ENCODE measurements around the gene GPALPP1.

The GPALPP1 gene

GRCh38 chr13:45064889-45065288 is 75.6 kb downstream of the GPALPP1 start:
- no peak overlapping the region for H3K9ac ChIP-seq

GRCh38 chr13:45068036-45069001 is 79.0 kb downstream of the GPALPP1 start:
- TF ChIP-seq Cebpa-rat (IDR thresholded peaks at IDR 0.05) = peak in 9 of 11 experiments; percentile 52 to 92 (median 78); a peak in 15 of 22 replicates
- peak overlapping the region; percentile 40 to 93 (median 71) for H3K4me2 ChIP-seq

More at GRCh38 chr13:45064889-45065288, 75.6 kb downstream of the GPALPP1 start:
- Histone ChIP-seq H3K36me3 (no peaks in the 10 kb centered on the region), H3K4me1 (peaks cover 13 to 44% (median 24%) of the 10 kb centered on the region in 10 experiments; a peak in 19 of 20 replicates), H3K9me3 (replicated peaks in 1 of 11) (0 out of 22 replicates have a peak, but pooled peaks cover 0 to 5% (median 0%) of the 10 kb centered on the region in 11 experiments), H4K20me1 (no peaks in the 10 kb centered on the region), H3K27me3 (no peaks in the 10 kb centered on the region), H3K4me2 (peak overlapping the region in 1 of 11 experiments; percentile 20; a peak in 3 of 22 replicates), H3K4me3 (no peak overlapping the region), H3K27ac (no peak overlapping the region)
- TF ChIP-seq Cebpa-rat (IDR thresholded peaks at IDR 0.05) = no peak

GRCh38 chr13:45073809-45074208 is 84.5 kb downstream of the GPALPP1 start:
- Histone ChIP-seq H3K4me1 (peaks cover 3 to 11% (median 4%) of the 10 kb centered on the region in 10 experiments; a peak in 19 of 20 replicates), H3K4me2 (no peak overlapping the region), H3K27ac (no peak overlapping the region), H3K36me3 (no peaks in the 10 kb centered on the region), H3K9ac (no peak overlapping the region), H3K27me3 (no peaks in the 10 kb centered on the region), H3K9me3 (replicated peaks in 1 of 11) (no peaks in the 10 kb centered on the region), H4K20me1 (no peaks in the 10 kb centered on the region), H3K4me3 (no peak overlapping the region)
- no peak for TF ChIP-seq Cebpa-rat (IDR thresholded peaks at IDR 0.05)

More at GRCh38 chr13:45068036-45069001, 79.0 kb downstream of the GPALPP1 start:
- Histone ChIP-seq H3K9me3 (replicated peaks in 1 of 11) (no peaks in the 10 kb centered on the region), H3K4me1 (peaks cover 13 to 44% (median 24%) of the 10 kb centered on the region in 10 experiments; a peak in 19 of 20 replicates), H3K36me3 (no peaks in the 10 kb centered on the region), H4K20me1 (no peaks in the 10 kb centered on the region), H3K27ac (peak overlapping the region in 8 of 11 experiments; percentile 60 to 85 (median 76); a peak in 16 of 22 replicates), H3K9ac (peak overlapping the region in 7 of 11 experiments; percentile 3 to 66 (median 55); a peak in 11 of 22 replicates), H3K4me3 (peak overlapping the region in 4 of 10 experiments; percentile 8 to 31 (median 26); a peak in 4 of 20 replicates), H3K27me3 (no peaks in the 10 kb centered on the region)

DNA sequence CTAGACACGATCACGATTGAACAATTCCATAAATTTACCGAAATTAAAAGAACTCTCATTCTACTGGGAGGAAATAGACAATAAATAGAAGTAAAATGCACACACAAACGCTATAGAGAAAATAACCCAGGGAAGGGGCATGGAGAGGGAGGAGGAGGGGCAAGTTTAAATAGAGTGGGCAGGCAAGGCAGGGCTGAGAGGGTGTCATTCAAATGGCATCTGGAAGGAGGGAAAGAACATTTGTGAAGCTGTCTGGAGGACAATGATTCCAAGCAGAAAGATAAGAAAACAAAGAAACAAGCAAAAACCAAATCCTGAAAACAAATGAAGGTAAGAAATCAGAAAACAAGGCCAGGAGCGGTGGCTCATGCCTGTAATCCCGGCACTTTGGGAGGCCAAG is 85.4 kb downstream of the GPALPP1 start:
- Histone ChIP-seq H3K27ac (no peak overlapping the region), H3K4me3 (no peak overlapping the region), H3K4me2 (no peak overlapping the region), H3K9ac (no peak overlapping the region), H3K27me3 (no peaks in the 10 kb centered on the region), H4K20me1 (no peaks in the 10 kb centered on the region), H3K36me3 (no peaks in the 10 kb centered on the region), H3K9me3 (replicated peaks in 1 of 11) (no peaks in the 10 kb centered on the region), H3K4me1 (peaks cover 0 to 2% (median 0%) of the 10 kb centered on the region in 10 experiments; a peak in 3 of 20 replicates)
- TF ChIP-seq Cebpa-rat (IDR thresholded peaks at IDR 0.05) = no peak

DNA sequence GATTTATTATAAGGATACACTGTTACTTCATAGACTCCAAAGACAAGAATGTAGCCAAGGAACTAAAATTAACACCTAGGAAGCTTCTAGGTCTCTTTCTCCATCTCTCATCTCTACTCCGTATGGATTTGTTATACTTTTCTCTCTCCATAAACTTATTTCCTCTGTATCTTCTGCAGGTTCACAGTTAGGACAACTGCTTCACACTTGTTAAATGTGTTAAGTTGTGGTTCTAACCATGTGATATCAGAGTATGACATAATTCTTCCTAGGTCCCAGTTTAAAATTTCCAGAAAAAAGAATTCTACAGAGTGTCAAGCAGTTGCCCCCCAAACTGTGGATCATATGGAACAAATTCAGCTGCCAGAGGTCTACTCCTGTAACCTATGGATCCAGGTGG is 88.7 kb downstream of the GPALPP1 start:
- no peaks in the 10 kb centered on the region for H3K9me3 ChIP-seq (replicated peaks in 1 of 11)
- no peak for TF ChIP-seq Cebpa-rat (IDR thresholded peaks at IDR 0.05)
- no peaks in the 10 kb centered on the region for H3K4me1 ChIP-seq
- H3K27me3 ChIP-seq = no peaks in the 10 kb centered on the region
- no peaks in the 10 kb centered on the region for H3K36me3 ChIP-seq
- H3K9ac ChIP-seq = no peak overlapping the region
- H4K20me1 ChIP-seq = no peaks in the 10 kb centered on the region
- no peak overlapping the region for H3K27ac ChIP-seq
- no peak overlapping the region for H3K4me3 ChIP-seq
- H3K4me2 ChIP-seq = no peak overlapping the region

Data from BLaER1 treated with 17β-estradiol and CSF1 and Interleukin-3, amounts not matched to agents 10 nM and 100 nM (cell line).